ENCODE data around the gene TMEM151A. TPM values are rescaled to one million over a fixed set of nuclear protein-coding genes. Genes with fewer than 3 reads are reported as not detected.

Gene TMEM151A
- total RNA-seq, 1 donor from 2014 or later: not detected

DNA sequence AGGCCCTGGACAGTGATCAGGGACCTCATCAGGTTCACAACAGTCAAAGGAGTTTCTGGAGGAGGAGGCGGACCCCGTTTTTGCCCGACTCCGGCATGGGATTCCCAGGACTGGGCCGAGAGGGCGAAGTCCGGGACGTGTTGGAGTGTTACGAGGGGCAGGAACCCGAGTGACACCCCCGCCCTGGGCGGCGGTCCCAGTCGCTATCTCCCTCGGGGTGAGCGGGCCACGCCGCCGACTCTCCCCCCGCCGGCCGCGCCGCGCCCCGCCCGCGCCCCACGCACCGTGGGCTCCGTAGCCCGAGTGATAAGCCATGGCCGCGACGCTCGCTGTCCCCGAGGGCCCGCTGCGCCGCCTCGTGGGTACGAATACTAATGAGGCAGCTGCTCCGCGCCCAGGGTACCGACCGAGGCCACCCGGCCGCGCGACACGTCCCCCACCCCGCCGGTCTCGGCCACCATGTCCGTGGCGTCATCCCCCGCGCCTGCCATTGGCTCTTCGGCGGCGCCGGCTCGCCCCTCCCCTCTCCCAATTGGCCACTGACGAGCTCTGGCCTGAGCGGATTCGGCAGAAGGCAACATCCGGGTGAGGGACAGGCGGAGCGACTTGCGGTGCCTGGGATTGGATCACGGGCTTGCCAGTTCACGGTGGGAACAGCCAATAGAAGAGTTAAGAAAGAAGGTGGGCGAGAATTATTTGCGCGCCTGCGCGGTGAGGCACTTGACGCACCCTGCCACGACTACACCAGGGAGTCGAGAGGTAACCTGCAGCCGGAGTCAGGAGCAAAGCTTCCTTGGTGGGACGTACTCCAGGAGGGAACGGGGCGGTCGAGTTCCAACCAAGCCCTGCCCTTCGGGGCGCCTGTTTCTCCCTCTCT, 2.8 kb upstream of the TMEM151A start, which contains the start of gene YIF1A:
TSS of gene YIF1A (minus strand) at position 473 of the 877 bp plus-strand sequence. CDS start at position 315, 158 bp downstream.
- peak within 1 kb of the TSS; percentile 96 for H3K27ac Mint-ChIP-seq
- H3K27me3 Mint-ChIP-seq (ENCODE audit: insufficient read depth, low read depth): peaks cover 39% of the 10 kb centered on the region
- Histone ChIP-seq H3K4me3 (peak within 1 kb of the TSS; percentile 81), H3K9me3 (ENCODE audit: low read depth) (no peaks in the 10 kb centered on the region), H3K79me2 (ENCODE audit: low read depth) (peaks cover 8% of the 10 kb centered on the region), H3K27ac (peak within 1 kb of the TSS; percentile 27), H2AFZ (replicated peaks) (peak within 1 kb of the TSS; percentile 79), H4K20me1 (ENCODE audit: low read depth) (peaks cover 37% of the 10 kb centered on the region), H3K36me3 (no peaks in the 10 kb centered on the region), H3F3A (ENCODE audit: low read depth) (peaks cover 19% of the 10 kb centered on the region), H3K9ac (peak within 1 kb of the TSS; percentile 67), H3K27me3 (peaks cover 43% of the 10 kb centered on the region), H3K4me2 (peak within 1 kb of the TSS; percentile 80), H3K4me1 (peaks cover 5% of the 10 kb centered on the region)
- H3K4me3 Mint-ChIP-seq: peak within 1 kb of the TSS; percentile 98
- H3K4me1 Mint-ChIP-seq: peaks cover 38% of the 10 kb centered on the region
- DNase-seq (ENCODE audit: low spot score): peak; percentile 99
- no peaks in the 10 kb centered on the region for H3K36me3 Mint-ChIP-seq
- peaks cover 5% of the 10 kb centered on the region for H3K9me3 Mint-ChIP-seq
- no peak for TF ChIP-seq EZH2phosphoT487 (IDR thresholded peaks at IDR 0.05)
- TF ChIP-seq, protein P1, sequence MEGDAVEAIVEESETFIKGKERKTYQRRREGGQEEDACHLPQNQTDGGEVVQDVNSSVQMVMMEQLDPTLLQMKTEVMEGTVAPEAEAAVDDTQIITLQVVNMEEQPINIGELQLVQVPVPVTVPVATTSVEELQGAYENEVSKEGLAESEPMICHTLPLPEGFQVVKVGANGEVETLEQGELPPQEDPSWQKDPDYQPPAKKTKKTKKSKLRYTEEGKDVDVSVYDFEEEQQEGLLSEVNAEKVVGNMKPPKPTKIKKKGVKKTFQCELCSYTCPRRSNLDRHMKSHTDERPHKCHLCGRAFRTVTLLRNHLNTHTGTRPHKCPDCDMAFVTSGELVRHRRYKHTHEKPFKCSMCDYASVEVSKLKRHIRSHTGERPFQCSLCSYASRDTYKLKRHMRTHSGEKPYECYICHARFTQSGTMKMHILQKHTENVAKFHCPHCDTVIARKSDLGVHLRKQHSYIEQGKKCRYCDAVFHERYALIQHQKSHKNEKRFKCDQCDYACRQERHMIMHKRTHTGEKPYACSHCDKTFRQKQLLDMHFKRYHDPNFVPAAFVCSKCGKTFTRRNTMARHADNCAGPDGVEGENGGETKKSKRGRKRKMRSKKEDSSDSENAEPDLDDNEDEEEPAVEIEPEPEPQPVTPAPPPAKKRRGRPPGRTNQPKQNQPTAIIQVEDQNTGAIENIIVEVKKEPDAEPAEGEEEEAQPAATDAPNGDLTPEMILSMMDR (IDR thresholded peaks at IDR 0.05): peak; percentile 15
- no peak for TF ChIP-seq EZH2 (IDR thresholded peaks at IDR 0.05)

DNA sequence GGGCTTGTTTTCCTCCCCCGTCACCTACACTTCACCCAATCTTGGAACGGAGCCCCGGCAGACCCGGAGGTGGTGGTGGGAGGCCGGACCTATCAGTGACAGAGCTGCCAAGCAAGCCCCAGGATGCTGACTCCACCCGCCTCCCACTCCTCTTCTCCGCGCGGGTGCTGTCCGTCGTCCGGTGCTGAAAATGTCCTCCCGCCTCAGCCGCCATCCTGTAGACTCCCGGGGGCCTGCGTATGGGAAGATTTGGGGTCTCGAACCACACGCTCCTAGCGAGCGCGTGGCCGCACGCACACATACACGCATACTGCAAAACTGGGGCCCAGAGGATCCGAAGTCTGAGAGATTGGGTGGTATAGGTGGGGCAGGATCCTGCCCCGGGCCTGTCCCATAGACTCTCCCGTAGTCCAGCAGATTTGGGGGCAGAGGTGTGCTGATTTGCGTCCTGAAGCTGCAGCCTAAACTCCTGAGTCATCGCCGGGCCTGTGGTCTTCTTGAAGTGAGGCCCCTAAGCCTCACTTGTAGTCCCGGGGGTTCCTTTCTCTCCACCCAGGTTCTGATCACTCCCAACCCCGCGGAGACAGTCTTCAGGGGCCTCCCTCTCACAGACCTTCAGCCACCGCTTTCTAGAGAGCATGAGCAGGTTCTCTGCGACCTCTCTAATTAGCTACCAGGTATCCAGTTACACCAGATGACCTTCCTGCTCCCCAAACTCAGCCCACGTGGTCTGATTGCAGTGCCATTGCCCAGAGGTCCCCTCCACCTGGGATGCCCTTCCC, 2.0 kb upstream of the TMEM151A start:
- Mint-ChIP-seq H3K9me3 (peaks cover 5% of the 10 kb centered on the region), H3K27me3 (ENCODE audit: insufficient read depth, low read depth) (peaks cover 39% of the 10 kb centered on the region), H3K4me3 (peak overlapping the region; percentile 98), H3K36me3 (no peaks in the 10 kb centered on the region), H3K27ac (no peak overlapping the region), H3K4me1 (peaks cover 38% of the 10 kb centered on the region)
- Histone ChIP-seq H3K9me3 (ENCODE audit: low read depth) (no peaks in the 10 kb centered on the region), H3K4me3 (peak overlapping the region; percentile 81), H3K36me3 (no peaks in the 10 kb centered on the region), H3K27me3 (peaks cover 49% of the 10 kb centered on the region), H4K20me1 (ENCODE audit: low read depth) (peaks cover 37% of the 10 kb centered on the region), H3K4me1 (peaks cover 5% of the 10 kb centered on the region), H3K79me2 (ENCODE audit: low read depth) (peaks cover 8% of the 10 kb centered on the region), H3F3A (ENCODE audit: low read depth) (peaks cover 19% of the 10 kb centered on the region), H3K4me2 (peak overlapping the region; percentile 78), H2AFZ (replicated peaks) (no peak overlapping the region), H3K27ac (peak overlapping the region; percentile 27), H3K9ac (no peak overlapping the region)
- TF ChIP-seq, protein P1 (IDR thresholded peaks at IDR 0.05): no peak
- TF ChIP-seq EZH2 (IDR thresholded peaks at IDR 0.05) (peak; percentile 28), EZH2phosphoT487 (IDR thresholded peaks at IDR 0.05) (no peak)
- DNase-seq (ENCODE audit: low spot score): peak; percentile 92

DNA sequence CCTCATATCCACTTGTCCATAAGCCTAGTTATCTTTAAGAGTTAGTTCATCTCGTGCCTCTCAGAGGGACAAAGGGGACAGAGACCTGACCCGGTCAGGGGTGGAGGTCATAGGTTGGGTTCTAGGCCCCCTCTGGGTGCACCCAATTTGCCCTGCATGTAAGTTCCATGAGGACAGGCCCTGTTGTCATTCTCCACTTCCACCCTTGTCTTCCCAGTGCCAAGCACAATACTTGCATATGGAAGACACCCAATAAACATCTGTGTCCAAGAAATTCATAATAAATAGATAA, 1.4 kb upstream of the TMEM151A start:
- no peak for DNase-seq (ENCODE audit: low spot score)
- H3K36me3 ChIP-seq: no peaks in the 10 kb centered on the region
- H3K27ac Mint-ChIP-seq: no peak overlapping the region
- peaks cover 5% of the 10 kb centered on the region for H3K4me1 ChIP-seq
- no peak overlapping the region for H3K4me3 ChIP-seq
- no peak overlapping the region for H2AFZ ChIP-seq (replicated peaks)
- peaks cover 8% of the 10 kb centered on the region for H3K79me2 ChIP-seq (ENCODE audit: low read depth)
- H3K36me3 Mint-ChIP-seq: no peaks in the 10 kb centered on the region
- peaks cover 35% of the 10 kb centered on the region for H3K4me1 Mint-ChIP-seq
- H3K4me2 ChIP-seq: no peak overlapping the region
- peaks cover 19% of the 10 kb centered on the region for H3F3A ChIP-seq (ENCODE audit: low read depth)
- TF ChIP-seq, protein P1 (IDR thresholded peaks at IDR 0.05): no peak
- TF ChIP-seq EZH2 (IDR thresholded peaks at IDR 0.05): no peak
- TF ChIP-seq EZH2phosphoT487 (IDR thresholded peaks at IDR 0.05): no peak
- no peaks in the 10 kb centered on the region for H3K9me3 ChIP-seq (ENCODE audit: low read depth)
- H3K27me3 ChIP-seq: peaks cover 49% of the 10 kb centered on the region
- H3K9me3 Mint-ChIP-seq: peaks cover 5% of the 10 kb centered on the region
- H3K27me3 Mint-ChIP-seq (ENCODE audit: insufficient read depth, low read depth): peaks cover 39% of the 10 kb centered on the region
- peak overlapping the region; percentile 98 for H3K4me3 Mint-ChIP-seq
- peaks cover 37% of the 10 kb centered on the region for H4K20me1 ChIP-seq (ENCODE audit: low read depth)
- H3K27ac ChIP-seq: no peak overlapping the region
- H3K9ac ChIP-seq: no peak overlapping the region

Measured in neural progenitor cell (in vitro differentiated cells).